ENCODE results near the gene ZNF445.
A peak's percentile ranks its signal among the peaks of the same experiment; 100 is the strongest.

Gene ZNF445

DNA sequence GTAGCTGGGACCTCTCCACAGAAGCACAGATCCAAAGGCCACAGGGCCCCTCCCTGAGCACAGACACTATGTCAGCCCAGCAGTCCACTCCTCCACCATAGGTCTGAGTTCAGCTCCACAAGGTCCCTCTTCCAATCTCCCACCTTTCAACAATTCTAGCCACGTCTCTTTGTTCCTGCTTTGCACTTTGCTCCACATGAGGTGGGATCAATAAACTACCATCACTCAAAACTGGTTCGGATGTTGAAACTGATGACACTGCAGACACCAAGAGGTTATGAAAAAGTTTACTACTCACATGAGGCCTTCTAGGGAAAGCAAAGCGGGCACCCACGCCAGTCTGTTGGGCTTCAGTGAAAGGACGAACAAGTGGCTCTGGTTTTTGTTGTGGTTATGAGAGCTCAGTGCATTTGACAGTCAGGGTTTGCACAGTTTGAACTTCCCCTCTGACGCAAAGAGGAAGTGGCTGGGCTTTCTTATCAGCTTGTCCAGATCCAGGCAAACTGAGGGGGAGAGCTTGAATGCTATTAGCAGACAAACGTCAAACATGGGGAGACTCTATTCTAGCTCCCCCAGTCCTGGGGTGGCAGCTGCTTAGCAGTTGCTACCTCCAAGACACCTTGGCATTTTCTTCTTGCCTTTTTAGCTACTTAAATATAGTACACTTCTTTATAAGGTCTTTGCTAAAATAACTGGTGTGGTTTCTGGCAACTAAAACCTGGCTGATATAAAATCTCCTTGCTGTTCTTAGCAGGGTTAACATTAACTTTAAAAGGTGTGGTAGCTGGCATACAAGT is 37.8 kb downstream of the ZNF445 start:
- Histone ChIP-seq H3K9me3 (ENCODE audit: insufficient read depth, low read length) (no peaks in the 10 kb centered on the region), H3K4me3 (ENCODE audit: insufficient read depth, low read length, poor library complexity, severe bottlenecking) (no peak overlapping the region), H3K27me3 (ENCODE audit: low read length) (no peaks in the 10 kb centered on the region), H3K79me2 (ENCODE audit: insufficient read depth, low read length) (no peaks in the 10 kb centered on the region), H3K9me2 (replicated peaks; ENCODE audit: insufficient read depth, low read length) (no peaks in the 10 kb centered on the region), H4K20me1 (ENCODE audit: low read depth, low read length) (no peaks in the 10 kb centered on the region), H3K4me2 (ENCODE audit: low read depth, low read length, poor library complexity, severe bottlenecking) (peak overlapping the region; percentile 28), H3F3A (ENCODE audit: insufficient read depth) (peaks cover 5% of the 10 kb centered on the region; the same call in 1 of the 2 replicates), H3K9ac (ENCODE audit: low read length) (no peak overlapping the region; the same call in 1 of the 2 replicates), H3K27ac (ENCODE audit: low read depth, low read length) (peak overlapping the region; percentile 65), H2AFZ (ENCODE audit: low read depth, low read length, severe bottlenecking) (no peak overlapping the region), H3K36me3 (ENCODE audit: low read length) (no peaks in the 10 kb centered on the region)
- no peak for TF ChIP-seq CTCF (IDR thresholded peaks at IDR 0.05; ENCODE audit: insufficient read depth, low read length, poor library complexity, severe bottlenecking)
- TF ChIP-seq EZH2phosphoT487 (conservative IDR thresholded peaks at IDR 0.05; ENCODE audit: low read length), result no peak

DNA sequence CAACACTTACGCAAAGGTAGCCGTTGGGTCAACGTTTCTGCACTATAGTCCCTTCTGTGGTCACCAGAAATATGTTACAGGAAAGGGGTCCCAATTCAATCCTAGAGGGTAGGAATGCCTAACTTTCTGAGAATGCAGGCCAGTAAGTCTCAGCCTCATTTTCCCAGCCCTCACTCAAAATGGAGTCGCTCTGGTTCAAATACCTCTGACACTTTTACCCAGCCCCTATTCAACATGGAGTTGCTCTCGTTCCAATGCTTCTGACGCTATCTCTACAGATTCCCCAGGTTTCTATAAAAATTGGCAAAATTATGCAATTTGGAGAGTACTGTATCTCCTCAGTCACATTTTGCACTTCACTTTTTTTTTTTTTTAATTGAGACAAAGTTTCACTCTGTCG is 39.7 kb downstream of the ZNF445 start:
- Histone ChIP-seq H3K4me3 (ENCODE audit: insufficient read depth, low read length, poor library complexity, severe bottlenecking) (no peak overlapping the region), H3K9me3 (ENCODE audit: insufficient read depth, low read length) (no peaks in the 10 kb centered on the region), H3K27ac (ENCODE audit: low read depth, low read length) (no peak overlapping the region), H3K36me3 (ENCODE audit: low read length) (no peaks in the 10 kb centered on the region), H4K20me1 (ENCODE audit: low read depth, low read length) (no peaks in the 10 kb centered on the region), H2AFZ (ENCODE audit: low read depth, low read length, severe bottlenecking) (no peak overlapping the region), H3K4me2 (ENCODE audit: low read depth, low read length, poor library complexity, severe bottlenecking) (no peak overlapping the region), H3K79me2 (ENCODE audit: insufficient read depth, low read length) (no peaks in the 10 kb centered on the region), H3F3A (ENCODE audit: insufficient read depth) (peaks cover 5% of the 10 kb centered on the region; the same call in 1 of the 2 replicates), H3K27me3 (ENCODE audit: low read length) (no peaks in the 10 kb centered on the region), H3K9ac (ENCODE audit: low read length) (no peak overlapping the region), H3K9me2 (replicated peaks; ENCODE audit: insufficient read depth, low read length) (no peaks in the 10 kb centered on the region)
- TF ChIP-seq CTCF (IDR thresholded peaks at IDR 0.05; ENCODE audit: insufficient read depth, low read length, poor library complexity, severe bottlenecking) (no peak), EZH2phosphoT487 (conservative IDR thresholded peaks at IDR 0.05; ENCODE audit: low read length) (no peak)

GRCh38 chr3:44436181-44436580 is 41.3 kb downstream of the ZNF445 start:
- Histone ChIP-seq H4K20me1 (ENCODE audit: low read depth, low read length) (no peaks in the 10 kb centered on the region), H3K9me2 (replicated peaks; ENCODE audit: insufficient read depth, low read length) (no peaks in the 10 kb centered on the region), H3K79me2 (ENCODE audit: insufficient read depth, low read length) (no peaks in the 10 kb centered on the region), H3K4me2 (ENCODE audit: low read depth, low read length, poor library complexity, severe bottlenecking) (no peak overlapping the region), H3K9me3 (ENCODE audit: insufficient read depth, low read length) (no peaks in the 10 kb centered on the region), H3K27me3 (ENCODE audit: low read length) (no peaks in the 10 kb centered on the region), H3F3A (ENCODE audit: insufficient read depth) (peaks cover 5% of the 10 kb centered on the region; the same call in 1 of the 2 replicates), H2AFZ (ENCODE audit: low read depth, low read length, severe bottlenecking) (no peak overlapping the region), H3K27ac (ENCODE audit: low read depth, low read length) (no peak overlapping the region), H3K4me3 (ENCODE audit: insufficient read depth, low read length, poor library complexity, severe bottlenecking) (no peak overlapping the region), H3K9ac (ENCODE audit: low read length) (no peak overlapping the region), H3K36me3 (ENCODE audit: low read length) (no peaks in the 10 kb centered on the region)
- TF ChIP-seq CTCF (IDR thresholded peaks at IDR 0.05; ENCODE audit: insufficient read depth, low read length, poor library complexity, severe bottlenecking) (no peak), EZH2phosphoT487 (conservative IDR thresholded peaks at IDR 0.05; ENCODE audit: low read length) (no peak)
